Calu3 (cell line): ENCODE data around the gene OR2L8. TPM values are rescaled to one million over a fixed set of nuclear protein-coding genes. Genes with fewer than 3 reads are reported as not detected.

Experiments
- BruUV-seq: library from RNA; stranded (reverse); fragments of 400-500 nt; replicated peaks from 2 replicates; lab custom pipeline; 2021; lab: Mats Ljungman, UMichigan
- CTCF ChIA-PET: fragments of 300-600 bp; sonication (Branson Sonifier 250); formaldehyde crosslinking; loops from one replicate; lab custom pipeline; 2022; ENCODE audit warnings: antibody characterized with exemption; lab: Charles Lee
- DNase-seq: peaks from one replicate; pipeline ENCODE4 v3.0.0; 2022
- H3K27ac Mint-ChIP-seq: one replicate; pipeline ENCODE4 v1.8.0; 2022; ENCODE audit warnings: mixed read lengths; ENCODE audit not compliant: unreplicated experiment
- H3K27me3 Mint-ChIP-seq: one replicate; pipeline ENCODE4 v1.8.0; 2022; ENCODE audit warnings: mixed read lengths; ENCODE audit not compliant: unreplicated experiment
- H3K36me3 Mint-ChIP-seq: one replicate; pipeline ENCODE4 v1.8.0; 2022; ENCODE audit warnings: mild to moderate bottlenecking, moderate library complexity, mixed read lengths; ENCODE audit not compliant: insufficient read depth, unreplicated experiment
- H3K4me1 Mint-ChIP-seq: one replicate; pipeline ENCODE4 v1.8.0; 2022; ENCODE audit warnings: mild to moderate bottlenecking, low read depth, mixed read lengths; ENCODE audit not compliant: unreplicated experiment
- H3K4me3 Mint-ChIP-seq: one replicate; pipeline ENCODE4 v1.8.0; 2022; ENCODE audit warnings: mild to moderate bottlenecking, low read depth, moderate library complexity, mixed read lengths; ENCODE audit not compliant: unreplicated experiment
- H3K9me3 Mint-ChIP-seq: one replicate; pipeline ENCODE4 v1.8.0; 2022; ENCODE audit warnings: low read depth, mixed read lengths; ENCODE audit not compliant: unreplicated experiment
- CTCF ChIP-seq: fragments of 200-600 bp; IDR thresholded peaks from one replicate; pipeline ENCODE4 v1.8.0; 2022; ENCODE audit warnings: antibody characterized with exemption; ENCODE audit not compliant: unreplicated experiment
- intact Hi-C: fragments of 100-400 bp; cut with micrococcal nuclease; formaldehyde crosslinking; loops from one replicate; pipeline ENCODE4 v1.10.0; 2022; ENCODE audit not compliant: unreplicated experiment
- total RNA-seq: library from RNA; stranded (reverse); gene quantifications from 2 replicates; pipeline ENCODE4 v1.2.3, GENCODE V29; 2022

The OR2L8 gene
- total RNA-seq, 1 experiment from 2014 or later = not detected

DNA sequence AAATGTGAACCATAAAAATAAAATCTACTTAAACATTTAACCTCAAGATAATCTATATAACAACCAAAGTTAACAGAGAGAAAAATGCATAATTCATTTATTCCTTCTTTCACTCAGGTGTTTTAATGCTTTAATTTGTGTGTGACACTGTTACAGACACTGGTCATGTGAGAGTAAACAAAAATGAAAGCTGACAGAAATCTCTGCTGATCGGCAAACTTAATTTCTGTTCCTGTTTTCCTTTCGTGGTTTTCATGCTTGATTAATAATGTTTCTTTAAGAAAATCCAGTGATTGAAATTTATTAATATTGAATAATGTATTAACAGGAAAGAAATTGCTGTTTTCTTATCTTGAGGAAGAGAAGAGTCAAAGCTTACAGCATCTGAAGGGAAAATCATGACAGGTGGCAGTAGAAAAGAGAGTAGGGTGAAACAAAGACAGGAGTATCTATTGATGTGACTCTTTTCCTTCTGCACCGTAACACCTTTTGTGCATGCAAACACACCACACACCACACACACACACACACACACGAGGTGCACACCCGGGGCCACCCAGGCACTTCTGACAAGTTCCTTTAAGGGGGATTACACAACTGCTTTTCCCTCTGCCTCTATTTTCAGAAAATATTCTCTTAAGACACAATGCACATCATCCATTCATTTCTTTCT, 18.0 kb downstream of the OR2L8 start:
- no peaks in the 10 kb centered on the region for H3K27me3 Mint-ChIP-seq
- intact Hi-C loops = no loop called here
- H3K4me1 Mint-ChIP-seq = no peaks in the 10 kb centered on the region
- peaks cover 11% of the 10 kb centered on the region for H3K9me3 Mint-ChIP-seq
- no peak for TF ChIP-seq CTCF
- H3K27ac Mint-ChIP-seq = no peak overlapping the region
- CTCF ChIA-PET = no interaction called here
- no TSS peak for BruUV-seq
- DNase-seq = no peak
- H3K4me3 Mint-ChIP-seq = no peak overlapping the region
- H3K36me3 Mint-ChIP-seq = no peaks in the 10 kb centered on the region

- no peak for TF ChIP-seq CTCF
- Mint-ChIP-seq H3K36me3 (no peaks in the 10 kb centered on the region), H3K27me3 (no peaks in the 10 kb centered on the region), H3K27ac (no peak overlapping the region), H3K4me3 (no peak overlapping the region), H3K9me3 (peaks cover 23% of the 10 kb centered on the region), H3K4me1 (no peaks in the 10 kb centered on the region)
- no TSS peak for BruUV-seq
- intact Hi-C loops = no loop called here
- CTCF ChIA-PET = no interaction called here
- no peak for DNase-seq
Measured at GRCh38 chr1:247992986-247993385, 44.3 kb downstream of the OR2L8 start.

DNA sequence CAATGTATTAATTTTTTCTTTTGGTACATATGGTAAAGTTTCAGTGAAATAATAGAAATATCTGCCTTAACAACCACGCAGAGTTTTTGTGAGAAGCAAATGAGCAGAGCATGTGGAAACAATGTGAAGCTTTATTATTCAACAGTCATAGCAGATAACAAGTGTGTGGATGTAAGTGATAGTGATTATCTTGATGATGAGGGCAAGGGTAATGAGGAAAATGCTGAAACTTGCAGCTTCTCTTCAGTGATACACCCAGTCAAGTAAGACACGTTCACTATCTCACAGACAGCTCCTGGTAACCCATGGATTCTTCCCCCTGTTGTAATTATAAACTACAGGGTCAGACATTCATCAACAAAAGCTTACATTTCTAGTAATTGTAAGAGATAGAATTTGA, 50.2 kb downstream of the OR2L8 start:
- Mint-ChIP-seq H3K27me3 (no peaks in the 10 kb centered on the region), H3K36me3 (no peaks in the 10 kb centered on the region), H3K4me1 (no peaks in the 10 kb centered on the region), H3K9me3 (peaks cover 25% of the 10 kb centered on the region), H3K27ac (no peak overlapping the region), H3K4me3 (no peak overlapping the region)
- no peak for DNase-seq
- no TSS peak for BruUV-seq
- CTCF ChIA-PET = no interaction called here
- intact Hi-C loops = no loop called here
- no peak for TF ChIP-seq CTCF

Other genes with a start within 250 kb of the OR2L8 start
- gene OR6F1, start 232.2 kb upstream of the OR2L8 start, total RNA-seq = not detected in 2 replicates
- not detected in 2 replicates for gene OR14K1, start 210.2 kb upstream of the OR2L8 start, total RNA-seq
- not detected in 2 replicates for gene OR14A2, start 200.7 kb upstream of the OR2L8 start, total RNA-seq
- not detected in 2 replicates for gene OR1C1, start 188.3 kb upstream of the OR2L8 start, total RNA-seq
- not detected in 2 replicates for gene OR14A16, start 124.7 kb upstream of the OR2L8 start, total RNA-seq
- gene OR11L1, start 107.0 kb upstream of the OR2L8 start, total RNA-seq = not detected in 2 replicates
- gene TRIM58, start 91.7 kb upstream of the OR2L8 start, total RNA-seq = not detected in 2 replicates
- not detected in 2 replicates for gene OR2W3, start 53.3 kb upstream of the OR2L8 start, total RNA-seq
- not detected in 2 replicates for gene OR2T8, start 28.6 kb upstream of the OR2L8 start, total RNA-seq
- not detected in 2 replicates for gene OR2AJ1, start 24.0 kb upstream of the OR2L8 start, total RNA-seq
- not detected in 2 replicates for gene OR2AK2, start 16.4 kb downstream of the OR2L8 start, total RNA-seq
- gene OR2L5, start 64.8 kb downstream of the OR2L8 start, total RNA-seq = not detected in 2 replicates
- gene OR2L2, start 81.2 kb downstream of the OR2L8 start, total RNA-seq = 0.21 TPM in 1 of 2 replicates, not detected in the other
- gene OR2L3, start 98.0 kb downstream of the OR2L8 start, total RNA-seq = not detected in 2 replicates
- gene OR2L13, start 146.3 kb downstream of the OR2L8 start, total RNA-seq = not detected in 2 replicates
- not detected in 2 replicates for gene OR2M5, start 196.3 kb downstream of the OR2L8 start, total RNA-seq
- not detected in 2 replicates for gene OR2M2, start 226.0 kb downstream of the OR2L8 start, total RNA-seq
- gene OR2M3, start 248.4 kb downstream of the OR2L8 start, total RNA-seq = not detected in 2 replicates